Skeletal muscle satellite cell (primary cell): Measurements from ENCODE around the gene KRT8.

Experiments
- H3K27me3 ChIP-seq: 2 replicates; pipeline ENCODE4 v1.7.0; 2013; ENCODE audit warnings: low read length; ENCODE audit not compliant: control insufficient read depth, insufficient read depth
- H3K36me3 ChIP-seq: 2 replicates; pipeline ENCODE4 v1.7.0; 2013; ENCODE audit warnings: mild to moderate bottlenecking, control low read depth, low read length; ENCODE audit not compliant: insufficient read depth
- H3K4me1 ChIP-seq: 2 replicates; pipeline ENCODE4 v1.7.0; 2013; ENCODE audit warnings: low read length; ENCODE audit not compliant: control insufficient read depth, insufficient read depth
- H3K4me2 ChIP-seq: 2 replicates; pipeline ENCODE4 v1.7.0; 2013; ENCODE audit warnings: mild to moderate bottlenecking, low read length
- H3K4me3 ChIP-seq: 2 replicates; pipeline ENCODE4 v1.7.0; 2013; ENCODE audit warnings: low read length
- H3K9ac ChIP-seq: 2 replicates; pipeline ENCODE4 v1.7.0; 2013; ENCODE audit warnings: mild to moderate bottlenecking, low read depth, low read length, moderate library complexity
- H3K9me3 ChIP-seq: replicated peaks from 2 replicates; pipeline ENCODE4 v1.7.0; 2013; ENCODE audit warnings: mild to moderate bottlenecking, control low read depth, low read length

KRT8 gene

DNA sequence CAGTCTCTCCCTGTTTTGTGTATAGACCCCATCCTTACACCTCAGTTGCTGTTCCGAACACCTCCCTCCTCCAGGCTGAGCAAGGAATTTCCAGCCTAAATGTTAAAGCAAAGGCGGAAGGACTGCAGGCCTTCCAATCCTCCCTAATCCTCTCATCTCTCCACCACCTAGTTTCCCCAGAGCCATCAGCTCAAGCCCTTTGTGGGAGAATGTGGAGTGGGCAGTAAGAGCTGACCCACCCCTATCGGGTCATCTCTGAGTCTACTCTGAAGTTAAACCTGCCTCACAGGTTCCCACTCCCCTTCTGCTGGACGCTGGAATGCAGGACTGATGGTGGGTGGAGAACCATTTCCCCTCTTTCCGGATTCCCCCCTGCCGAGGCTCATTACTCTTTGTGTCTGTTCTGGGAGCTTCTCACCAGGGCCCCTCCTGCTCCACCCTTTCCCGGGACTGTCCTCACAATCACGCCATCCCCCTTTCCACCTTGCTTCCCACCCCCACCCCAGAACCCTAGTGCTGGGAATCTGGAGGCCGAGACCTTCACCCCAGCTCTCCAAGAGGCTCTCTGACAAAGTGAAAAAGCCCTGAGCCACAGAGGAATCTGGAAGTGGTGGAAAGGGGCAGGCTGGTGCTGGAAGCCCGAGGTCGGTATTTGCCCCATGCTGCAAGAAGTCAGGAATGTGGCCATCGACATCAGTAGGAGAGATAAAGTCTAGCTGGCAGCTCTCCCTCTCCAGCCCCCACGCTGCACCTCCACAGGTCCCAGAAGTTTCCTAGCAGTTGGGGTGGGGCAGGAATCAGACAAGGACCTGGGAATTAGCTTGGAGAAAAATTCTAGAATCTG, 40.7 kb upstream of the KRT8 start:
- no peak overlapping the region for H3K4me2 ChIP-seq
- peaks cover 78% of the 10 kb centered on the region for H3K27me3 ChIP-seq
- no peaks in the 10 kb centered on the region for H3K36me3 ChIP-seq
- no peaks in the 10 kb centered on the region for H3K4me1 ChIP-seq
- no peak overlapping the region for H3K9ac ChIP-seq
- no peaks in the 10 kb centered on the region for H3K9me3 ChIP-seq
- no peak overlapping the region for H3K4me3 ChIP-seq

DNA sequence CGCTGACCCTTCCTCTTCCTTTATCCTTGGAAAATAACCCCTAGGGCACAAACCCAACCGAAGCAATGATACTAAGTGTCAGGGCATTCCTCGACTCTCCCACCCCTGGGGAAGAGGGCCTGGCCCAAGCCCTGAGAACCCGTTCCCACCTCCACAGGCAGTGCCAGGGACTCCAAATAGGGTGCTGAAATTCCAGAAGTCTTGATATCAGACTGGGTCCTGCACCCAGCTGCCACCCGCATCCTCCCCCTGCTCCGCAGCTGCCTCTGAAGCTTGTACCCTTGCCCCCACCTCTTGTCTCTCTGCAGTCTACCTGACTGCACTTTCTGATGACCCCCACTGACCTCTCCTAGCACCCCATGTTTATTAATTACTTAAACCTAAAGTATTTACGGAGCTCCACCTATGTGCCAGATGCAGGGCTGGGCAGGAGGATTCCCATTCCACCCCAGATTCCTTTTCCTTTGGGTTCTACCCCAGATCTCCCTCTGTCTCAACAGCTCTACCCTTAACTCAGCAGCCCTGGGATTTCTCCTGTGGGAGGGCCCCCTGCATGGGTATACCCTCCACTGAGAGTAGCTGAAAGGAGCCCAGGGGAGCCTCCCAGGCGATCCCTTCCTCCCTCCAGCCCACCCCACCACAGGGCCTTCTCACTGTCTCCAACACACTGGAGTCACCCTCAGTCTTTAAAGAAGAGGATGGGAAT, 40.0 kb upstream of the KRT8 start:
- H3K4me1 ChIP-seq = no peaks in the 10 kb centered on the region
- H3K36me3 ChIP-seq = no peaks in the 10 kb centered on the region
- no peak overlapping the region for H3K9ac ChIP-seq
- H3K4me2 ChIP-seq = no peak overlapping the region
- no peak overlapping the region for H3K4me3 ChIP-seq
- peaks cover 71% of the 10 kb centered on the region for H3K27me3 ChIP-seq
- H3K9me3 ChIP-seq = no peaks in the 10 kb centered on the region

DNA sequence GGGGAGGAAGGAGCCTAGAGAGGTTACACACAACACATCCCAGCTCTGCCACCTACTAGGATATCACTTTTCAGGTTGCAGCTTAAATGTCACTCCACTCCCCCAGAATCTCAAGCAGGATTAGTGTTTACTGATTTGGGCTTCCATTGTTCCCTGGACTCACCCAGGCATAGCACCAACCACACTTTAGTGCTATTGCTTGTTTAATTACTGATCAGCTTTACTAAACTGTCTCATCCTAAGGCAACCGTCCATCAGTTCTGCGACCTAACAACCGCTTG, 38.0 kb upstream of the KRT8 start:
- Histone ChIP-seq H3K9me3 (no peaks in the 10 kb centered on the region), H3K36me3 (no peaks in the 10 kb centered on the region), H3K4me3 (no peak overlapping the region), H3K27me3 (peaks cover 58% of the 10 kb centered on the region), H3K9ac (no peak overlapping the region), H3K4me2 (no peak overlapping the region), H3K4me1 (no peaks in the 10 kb centered on the region)

DNA sequence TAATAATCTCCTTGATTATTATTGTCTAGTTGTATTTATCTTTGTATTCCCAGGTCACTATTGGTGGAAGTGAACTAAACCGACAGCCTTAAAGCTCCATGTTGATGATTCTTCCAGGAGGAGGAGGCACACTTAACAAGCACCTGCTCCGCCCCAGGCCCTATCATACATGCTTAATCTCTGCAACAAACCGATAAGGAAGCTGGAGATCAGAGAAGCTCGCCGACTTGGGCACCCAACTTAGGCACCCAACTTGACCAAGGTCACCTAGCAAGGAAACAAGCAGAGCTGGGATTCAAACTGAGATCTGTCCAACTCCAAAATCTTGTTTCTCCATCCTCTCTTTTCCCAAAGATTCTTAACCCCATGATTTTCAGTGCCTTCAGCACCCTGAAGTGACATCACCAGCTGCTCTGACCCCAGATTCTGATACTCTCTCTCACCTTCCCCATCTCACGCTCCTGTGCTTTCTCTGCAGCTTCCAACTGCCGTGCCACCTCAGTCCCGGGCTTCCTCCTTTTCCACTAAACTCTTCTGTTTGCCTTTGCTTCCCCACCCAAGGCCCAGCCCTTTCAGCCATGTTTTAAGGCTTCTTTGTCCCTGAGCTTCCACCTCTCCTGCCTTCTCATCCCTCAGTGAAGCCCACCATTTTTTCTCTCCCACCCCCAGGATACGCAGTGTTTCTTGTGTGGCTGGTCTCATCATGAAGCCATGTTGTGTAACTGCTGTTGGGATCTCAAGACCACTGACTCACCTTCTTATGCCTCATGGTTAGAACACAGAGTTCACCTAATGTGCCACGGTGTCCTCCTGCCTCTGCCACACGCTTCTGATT, 37.4 kb upstream of the KRT8 start:
- H3K4me3 ChIP-seq = no peak overlapping the region
- H3K9me3 ChIP-seq = no peaks in the 10 kb centered on the region
- peaks cover 55% of the 10 kb centered on the region for H3K27me3 ChIP-seq
- no peak overlapping the region for H3K9ac ChIP-seq
- H3K36me3 ChIP-seq = no peaks in the 10 kb centered on the region
- H3K4me1 ChIP-seq = no peaks in the 10 kb centered on the region
- H3K4me2 ChIP-seq = no peak overlapping the region

DNA sequence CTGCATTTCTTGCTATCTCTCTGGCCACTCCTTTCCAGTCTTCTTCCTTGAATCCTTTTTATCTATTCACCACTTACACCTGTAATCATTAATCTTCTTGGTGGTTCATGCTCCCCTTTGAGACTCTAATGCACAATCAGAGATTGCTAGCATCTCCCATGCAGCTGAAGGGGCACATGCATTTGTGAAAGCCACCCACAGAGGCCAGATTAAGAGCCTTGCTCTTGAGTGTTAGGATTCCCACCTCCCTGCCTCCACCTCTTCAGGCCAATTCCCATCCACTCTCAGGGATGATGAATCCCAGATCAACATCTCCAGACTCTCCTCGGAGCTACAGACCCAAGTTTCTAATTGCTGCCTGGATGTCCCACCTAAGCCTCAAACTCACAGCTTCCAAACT, 24.7 kb upstream of the KRT8 start:
- Histone ChIP-seq H3K27me3 (peaks cover 17% of the 10 kb centered on the region), H3K36me3 (no peaks in the 10 kb centered on the region), H3K9me3 (no peaks in the 10 kb centered on the region), H3K4me3 (no peak overlapping the region), H3K4me1 (peaks cover 4% of the 10 kb centered on the region), H3K9ac (no peak overlapping the region), H3K4me2 (no peak overlapping the region)

DNA sequence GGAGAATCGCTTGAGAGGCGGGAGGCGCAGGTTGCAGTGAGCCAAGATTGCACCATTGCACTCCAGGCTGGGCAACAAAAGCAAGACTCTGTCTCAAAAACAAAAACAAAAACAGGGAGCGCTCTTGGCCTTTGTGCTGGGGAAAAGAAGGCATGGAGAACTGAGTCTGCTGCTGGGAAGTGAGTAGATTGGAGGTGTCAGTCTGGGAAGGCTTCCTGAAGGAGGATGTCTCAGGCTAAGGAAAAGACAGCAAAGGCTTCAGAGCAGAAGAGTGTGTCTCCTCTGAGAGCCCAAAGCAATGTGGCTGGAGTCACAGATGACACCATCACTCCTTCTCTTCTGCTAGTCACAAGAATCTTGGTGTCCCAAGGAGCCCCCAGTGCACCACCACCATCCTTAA, 23.1 kb upstream of the KRT8 start:
- Histone ChIP-seq H3K27me3 (peaks cover 20% of the 10 kb centered on the region), H3K4me2 (no peak overlapping the region), H3K9me3 (no peaks in the 10 kb centered on the region), H3K9ac (no peak overlapping the region), H3K4me1 (peaks cover 4% of the 10 kb centered on the region), H3K4me3 (no peak overlapping the region), H3K36me3 (no peaks in the 10 kb centered on the region)

DNA sequence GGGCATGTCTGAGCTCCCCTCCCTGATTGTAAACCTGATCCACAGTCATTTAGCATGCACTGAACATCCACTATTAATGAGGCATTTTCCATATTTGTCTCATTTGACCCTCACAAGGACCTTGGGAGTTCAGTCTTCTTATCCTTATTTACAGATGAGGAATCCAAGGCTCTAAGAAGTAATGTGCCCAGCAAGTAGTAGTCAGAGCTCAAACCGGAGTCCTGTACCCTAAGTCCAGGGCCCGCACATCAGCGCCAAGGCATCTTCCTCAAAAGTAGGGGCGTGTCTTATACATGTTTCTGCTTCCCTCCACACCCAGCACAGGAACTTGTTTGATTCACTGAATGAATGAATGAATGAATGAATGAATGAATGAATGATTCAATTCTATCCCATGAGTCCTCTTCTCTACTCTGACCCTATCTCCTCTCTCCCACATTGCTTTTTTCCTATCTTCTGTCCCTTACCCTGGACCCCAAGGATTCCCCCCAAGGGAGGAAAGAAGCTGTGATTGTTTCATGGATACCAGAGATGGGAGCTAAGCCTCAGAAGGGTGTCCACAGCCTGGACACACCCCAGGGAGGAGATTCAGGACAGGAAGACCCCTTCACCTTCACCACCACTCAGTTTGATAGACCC, 21.8 kb upstream of the KRT8 start:
- Histone ChIP-seq H3K9me3 (no peaks in the 10 kb centered on the region), H3K36me3 (no peaks in the 10 kb centered on the region), H3K9ac (no peak overlapping the region), H3K4me1 (peaks cover 4% of the 10 kb centered on the region), H3K4me3 (no peak overlapping the region), H3K27me3 (peaks cover 29% of the 10 kb centered on the region), H3K4me2 (no peak overlapping the region)

DNA sequence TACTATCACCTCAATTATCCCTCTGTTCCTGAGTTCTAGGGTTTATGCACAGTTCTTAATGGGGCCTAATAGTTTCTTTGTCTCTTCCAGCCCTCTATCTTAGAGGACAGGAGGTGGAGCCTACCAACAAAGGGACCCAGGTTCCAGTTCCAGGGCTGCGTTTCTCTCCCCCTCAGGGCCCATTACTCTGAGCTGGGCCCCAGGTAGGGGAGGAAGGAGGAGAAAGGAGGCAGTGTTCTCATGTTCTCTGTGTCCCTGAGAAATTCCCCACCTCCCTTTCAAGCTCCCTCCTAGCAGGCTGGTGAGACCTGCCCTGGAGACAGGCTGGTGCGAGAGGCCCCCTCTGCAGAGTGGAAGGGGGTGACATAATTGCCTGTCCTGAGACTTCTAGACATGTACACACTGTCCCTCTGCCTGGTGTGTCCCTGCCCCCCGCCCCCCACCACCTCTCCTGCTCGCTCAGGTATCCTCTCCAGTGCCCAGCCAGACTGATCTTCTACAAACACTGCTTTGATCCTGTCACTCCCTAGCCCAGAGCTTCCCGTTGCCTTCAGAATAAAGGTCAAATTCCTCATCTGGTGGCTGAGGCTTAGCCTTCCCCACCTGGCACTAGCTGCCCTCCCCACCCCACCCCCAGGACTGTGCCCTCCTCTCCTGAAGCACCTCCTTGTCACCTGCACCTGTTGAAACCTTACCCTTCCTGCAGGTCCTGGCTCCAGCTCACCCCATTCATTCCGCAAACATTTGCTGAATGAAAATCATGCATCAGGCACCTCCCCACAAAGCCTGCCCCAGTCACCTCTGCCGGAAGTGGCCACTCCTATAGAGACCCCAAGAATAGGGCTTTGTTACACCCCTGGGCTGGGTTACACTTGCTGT, 21.1 kb upstream of the KRT8 start:
- Histone ChIP-seq H3K4me1 (peaks cover 4% of the 10 kb centered on the region), H3K9me3 (no peaks in the 10 kb centered on the region), H3K4me3 (no peak overlapping the region), H3K27me3 (peaks cover 35% of the 10 kb centered on the region), H3K9ac (no peak overlapping the region), H3K4me2 (no peak overlapping the region), H3K36me3 (no peaks in the 10 kb centered on the region)

DNA sequence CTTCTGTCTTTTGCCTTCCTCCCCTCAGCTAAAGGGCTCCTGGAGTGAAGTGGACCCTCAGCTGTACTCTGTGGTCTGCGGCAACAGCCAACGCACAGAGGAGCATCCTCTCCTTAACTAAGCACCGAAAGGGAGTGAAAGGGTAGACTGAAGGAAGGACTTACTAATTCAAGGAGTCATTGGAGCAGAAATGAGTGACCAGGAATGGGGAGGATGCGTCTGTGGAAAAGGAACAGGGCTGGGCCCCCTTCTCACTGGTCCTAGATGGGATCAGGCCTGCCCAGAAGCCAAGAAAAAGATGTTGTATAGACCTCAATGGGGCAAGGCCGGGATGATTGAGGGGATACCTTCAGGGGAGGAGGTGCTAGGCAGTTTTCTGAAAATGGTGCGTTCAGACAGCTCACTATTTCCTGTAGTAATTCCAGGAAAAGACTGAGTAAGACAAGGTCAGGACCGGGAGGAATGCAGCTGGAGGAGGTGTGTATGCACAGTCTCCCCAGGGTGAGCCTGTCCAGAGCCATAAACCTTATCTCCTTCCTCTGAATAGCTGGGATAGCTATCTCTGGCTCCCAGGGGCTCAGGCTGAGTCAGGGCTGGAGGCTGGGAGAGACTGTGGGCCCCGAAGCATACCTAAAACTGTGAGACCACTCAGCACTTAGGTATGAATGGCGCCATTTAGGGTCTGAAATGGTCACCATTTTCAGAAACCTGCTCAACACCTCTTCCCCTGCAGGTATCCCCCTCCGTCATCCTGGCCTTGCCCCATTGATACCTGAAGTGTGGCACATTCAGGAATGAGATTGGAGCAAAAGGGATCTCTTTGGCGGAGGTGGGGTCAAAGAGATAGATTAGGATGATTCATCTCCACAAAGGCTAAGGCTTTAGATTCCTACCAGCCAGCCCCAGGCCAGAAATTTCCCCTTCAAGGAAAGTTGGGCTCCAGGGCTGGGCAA, 20.2 kb upstream of the KRT8 start:
- Histone ChIP-seq H3K4me1 (peaks cover 4% of the 10 kb centered on the region), H3K4me2 (no peak overlapping the region), H3K9me3 (no peaks in the 10 kb centered on the region), H3K36me3 (no peaks in the 10 kb centered on the region), H3K4me3 (no peak overlapping the region), H3K9ac (no peak overlapping the region), H3K27me3 (peaks cover 35% of the 10 kb centered on the region)
